Activated CD4-positive, alpha-beta T cell treated with anti-CD3 and anti-CD28 coated beads, Interleukin-2, amount 50 U/mL, for 16 hours (primary cell): ENCODE data around the gene MBD1.
"Not testable (repeated sequence)": the region's sequence is repeated elsewhere in the genome, so short reads cannot be mapped to it uniquely, and the experiment has no call there.

ENCODE experiments used
- DNase-seq: peaks from one replicate; pipeline ENCODE4 v3.0.0-alpha.2; 2020

MBD1 gene

GRCh38 chr18:50289108-50289443 lies 7.8 kb upstream of the MBD1 start:
- DNase-seq = no peak

- not testable (repeated sequence) for DNase-seq
These were observed 7.2 kb upstream of the MBD1 start for GRCh38 chr18:50288348-50289107.

- DNase-seq = peak; percentile 98
These were observed 6.4 kb upstream of the MBD1 start, which contains the start of gene CXXC1 for GRCh38 chr18:50287441-50288347. CXXC1 (minus strand) TSS chr18:50287692; CDS start chr18:50287589, 103 bp downstream.

- DNase-seq = no peak
These were observed 5.7 kb upstream of the MBD1 start for GRCh38 chr18:50287028-50287440.

GRCh38 chr18:50286391-50287027 lies 5.2 kb upstream of the MBD1 start:
- DNase-seq = peak; percentile 48

GRCh38 chr18:50285631-50286321 lies 4.5 kb upstream of the MBD1 start:
- no peak for DNase-seq

GRCh38 chr18:50285071-50285470 lies 3.7 kb upstream of the MBD1 start:
- no peak for DNase-seq

- no peak for DNase-seq
These were observed 3.0 kb upstream of the MBD1 start for GRCh38 chr18:50284255-50284885.

- DNase-seq = no peak
These were observed 2.3 kb upstream of the MBD1 start for GRCh38 chr18:50283469-50284209.

- DNase-seq = no peak
These were observed 1.4 kb upstream of the MBD1 start for GRCh38 chr18:50282521-50283335.

- no peak for DNase-seq
These were observed 723 bp upstream of the MBD1 start for GRCh38 chr18:50281972-50282520.

- no peak for DNase-seq
These were observed 522 bp downstream of the MBD1 start for GRCh38 chr18:50280707-50281294.

GRCh38 chr18:50279752-50280151 lies 1.6 kb downstream of the MBD1 start:
- DNase-seq = no peak

GRCh38 chr18:50277942-50278341 lies 3.4 kb downstream of the MBD1 start:
- no peak for DNase-seq

- DNase-seq = no peak
These were observed 4.9 kb downstream of the MBD1 start for GRCh38 chr18:50276452-50276851.

GRCh38 chr18:50275503-50276036 lies 5.8 kb downstream of the MBD1 start:
- no peak for DNase-seq

GRCh38 chr18:50274941-50275340 lies 6.4 kb downstream of the MBD1 start:
- DNase-seq = no peak

GRCh38 chr18:50274044-50274442 lies 7.3 kb downstream of the MBD1 start:
- no peak for DNase-seq

GRCh38 chr18:50273203-50274043 lies 7.9 kb downstream of the MBD1 start:
- DNase-seq = no peak
